GM12891 (cell line): ENCODE results near the gene GUCA2B.

ENCODE experiments used
- PAX5 ChIP-seq: IDR thresholded peaks from 2 replicates; pipeline ENCODE4 v1.6.1; 2011; ENCODE audit warnings: low read length, moderate library complexity, mild to moderate bottlenecking; ENCODE audit not compliant: insufficient read depth, severe bottlenecking
- POLR2A ChIP-seq: IDR thresholded peaks from 2 replicates; pipeline ENCODE4 v1.6.1; 2011; ENCODE audit warnings: low read depth, low read length, control low read depth
- POLR2AphosphoS5 ChIP-seq: IDR thresholded peaks from 2 replicates; pipeline ENCODE4 v1.6.1; 2011; ENCODE audit warnings: low read depth, low read length, control low read depth
- POU2F2 ChIP-seq: IDR thresholded peaks from 2 replicates; pipeline ENCODE4 v1.6.1; 2011; ENCODE audit warnings: low read depth, mild to moderate bottlenecking, control low read depth, low read length, moderate library complexity
- SPI1 ChIP-seq: IDR thresholded peaks from 2 replicates; pipeline ENCODE4 v1.6.1; 2011; ENCODE audit warnings: low read depth, low read length, control low read depth
- TAF1 ChIP-seq: IDR thresholded peaks from 2 replicates; pipeline ENCODE4 v1.6.1; 2011; ENCODE audit warnings: low read depth, low read length, control low read depth

DNA sequence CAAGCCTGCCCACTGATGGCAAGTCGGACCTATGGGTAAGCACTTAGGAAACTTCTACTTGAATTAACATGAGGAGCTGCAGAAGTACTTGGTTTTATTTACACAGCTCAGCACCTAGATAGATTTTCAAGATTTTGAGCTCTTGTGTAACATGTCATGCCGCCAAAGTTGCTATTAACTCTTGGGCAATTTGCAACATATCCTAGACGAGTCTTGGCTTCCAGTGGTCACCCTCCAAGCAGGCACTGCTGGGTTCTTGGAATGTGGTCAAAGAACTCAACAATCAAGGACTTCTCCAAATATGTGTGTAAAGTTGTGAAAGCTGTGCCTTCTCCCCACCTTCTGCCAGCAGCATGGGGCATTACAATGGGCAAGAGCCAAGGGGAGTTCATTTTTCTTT is 17.8 kb upstream of the GUCA2B start:
- TF ChIP-seq POLR2A (no peak), SPI1 (no peak), POLR2AphosphoS5 (no peak), TAF1 (no peak), PAX5 (no peak), POU2F2 (no peak)
